GM23338 (cell line): Measurements from ENCODE around the gene HLA-DPB1.

ENCODE experiments used
- CREB1 ChIP-seq: fragments of 250-450 bp; sonication (Bioruptor Pico); IDR thresholded peaks from 2 replicates; pipeline ENCODE4 v1.5.0; 2020; ENCODE audit warnings: low read depth, mild to moderate bottlenecking, moderate library complexity
- CTCF ChIP-seq, 2 experiments: fragments of 200-600 bp in 1 of 2; sonication (generic) in 1 of 2; conservative IDR thresholded peaks; 2 replicates each; pipeline versions ENCODE4 v1.5.1 to v1.6.1; 2016 to 2017; ENCODE audit warnings: antibody characterized with exemption in 2 of 2, low read depth in 2 of 2, mild to moderate bottlenecking in 2 of 2, moderate library complexity in 1 of 2
- EZH2 ChIP-seq: fragments of 200-600 bp; sonication (generic); IDR thresholded peaks from one replicate; pipeline ENCODE4 v1.8.0; 2017; ENCODE audit warnings: antibody characterized with exemption, mild to moderate bottlenecking, low read depth; ENCODE audit not compliant: unreplicated experiment
- EZH2phosphoT487 ChIP-seq: fragments of 200-600 bp; sonication (generic); IDR thresholded peaks from one replicate; pipeline ENCODE4 v1.8.1; 2018; ENCODE audit warnings: antibody characterized with exemption; ENCODE audit not compliant: unreplicated experiment
- REST ChIP-seq: IDR thresholded peaks from one replicate; pipeline ENCODE4 v1.6.1; 2018; ENCODE audit warnings: antibody characterized with exemption; ENCODE audit not compliant: unreplicated experiment

GRCh38 chr6:33069021-33069738 is 6.6 kb upstream of the HLA-DPB1 start:
- no peak for TF ChIP-seq EZH2
- peak in 1 of 2 experiments; percentile 23; a peak in 2 of 4 replicates for TF ChIP-seq CTCF (conservative IDR thresholded peaks at IDR 0.05; ENCODE audit: low read depth in 2 of 2)
- no peak for TF ChIP-seq REST
- TF ChIP-seq EZH2phosphoT487, result no peak
- TF ChIP-seq CREB1 (CRISPR knock-in tag), result no peak
